Skin epidermis (tissue), 12 donors: Measurements from ENCODE around the gene MOSPD3.

ENCODE experiments used
- H3K27ac ChIP-seq, 21 experiments: fragments of 200-600 bp; sonication (generic) in 11 of 21; one replicate each; pipeline ENCODE4 v1.5.0; 2020; ENCODE audit warnings: mild to moderate bottlenecking in 3 of 21, inconsistent platforms in 2 of 21, moderate library complexity in 2 of 21
- H3K4me3 ChIP-seq, 7 experiments: fragments of 200-600 bp; sonication (generic) in 2 of 7; one replicate each; pipeline ENCODE4 v1.5.0; 2020; ENCODE audit warnings: inconsistent platforms in 2 of 7, mild to moderate bottlenecking in 2 of 7, moderate library complexity in 1 of 7

The MOSPD3 gene

DNA sequence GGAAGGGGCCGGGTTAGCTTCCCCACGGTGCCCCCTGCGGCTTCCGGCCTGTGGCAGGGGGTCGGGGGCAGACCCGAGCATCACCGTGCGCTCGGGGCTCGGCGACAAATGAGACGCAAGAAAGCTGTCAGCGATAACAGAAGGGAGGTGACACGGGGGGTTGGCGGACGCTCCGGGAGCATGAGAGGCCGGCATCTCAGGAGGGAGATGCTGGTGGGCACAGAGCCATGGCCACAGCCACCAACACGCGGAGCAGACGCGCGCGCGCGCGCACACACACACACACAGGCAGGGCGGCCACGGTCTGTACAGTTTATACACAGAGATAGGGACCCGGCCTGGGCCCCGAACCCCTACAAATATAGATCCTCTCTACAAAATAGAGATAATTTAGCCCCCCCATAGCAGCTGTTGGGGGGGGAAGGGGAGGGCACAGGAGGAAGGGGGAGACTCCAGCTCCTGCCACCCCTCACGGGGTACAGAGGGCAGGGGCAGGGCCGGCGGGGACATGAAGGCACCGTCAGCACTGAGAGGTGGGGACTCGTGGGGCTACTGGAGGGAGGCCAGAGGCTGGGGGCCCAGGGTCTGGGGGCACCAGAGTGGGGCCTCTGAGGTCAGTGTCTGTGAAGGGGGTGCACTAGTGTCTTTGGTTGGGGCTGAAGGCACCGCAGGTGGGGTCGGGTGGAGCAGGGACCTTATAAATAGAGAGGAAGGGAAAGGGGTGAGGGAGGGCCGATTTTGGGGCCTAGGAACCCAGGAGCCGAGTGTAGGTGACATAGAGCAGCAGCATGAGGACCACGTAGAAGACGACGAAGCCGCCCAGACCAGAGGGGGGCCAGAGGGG lies 37.8 kb upstream of the MOSPD3 start:
- H3K4me3 ChIP-seq = no peak overlapping the region
- no peak overlapping the region for H3K27ac ChIP-seq

- H3K27ac ChIP-seq = no peak overlapping the region
- H3K4me3 ChIP-seq = no peak overlapping the region
Measured at GRCh38 chr7:100575206-100575631, 37.1 kb upstream of the MOSPD3 start.

GRCh38 chr7:100575746-100576383 lies 36.5 kb upstream of the MOSPD3 start:
- H3K27ac ChIP-seq = no peak overlapping the region
- H3K4me3 ChIP-seq = no peak overlapping the region

- Histone ChIP-seq H3K4me3 (no peak overlapping the region), H3K27ac (no peak overlapping the region)
Measured at GRCh38 chr7:100576384-100576993, 35.9 kb upstream of the MOSPD3 start.

- H3K27ac ChIP-seq = no peak overlapping the region
Measured at GRCh38 chr7:100577103-100577502, 35.2 kb upstream of the MOSPD3 start.

GRCh38 chr7:100577507-100577906 lies 34.8 kb upstream of the MOSPD3 start:
- H3K27ac ChIP-seq = no peak overlapping the region
- no peak overlapping the region for H3K4me3 ChIP-seq

More at GRCh38 chr7:100577103-100577502, 35.2 kb upstream of the MOSPD3 start:
- H3K4me3 ChIP-seq = no peak overlapping the region

DNA sequence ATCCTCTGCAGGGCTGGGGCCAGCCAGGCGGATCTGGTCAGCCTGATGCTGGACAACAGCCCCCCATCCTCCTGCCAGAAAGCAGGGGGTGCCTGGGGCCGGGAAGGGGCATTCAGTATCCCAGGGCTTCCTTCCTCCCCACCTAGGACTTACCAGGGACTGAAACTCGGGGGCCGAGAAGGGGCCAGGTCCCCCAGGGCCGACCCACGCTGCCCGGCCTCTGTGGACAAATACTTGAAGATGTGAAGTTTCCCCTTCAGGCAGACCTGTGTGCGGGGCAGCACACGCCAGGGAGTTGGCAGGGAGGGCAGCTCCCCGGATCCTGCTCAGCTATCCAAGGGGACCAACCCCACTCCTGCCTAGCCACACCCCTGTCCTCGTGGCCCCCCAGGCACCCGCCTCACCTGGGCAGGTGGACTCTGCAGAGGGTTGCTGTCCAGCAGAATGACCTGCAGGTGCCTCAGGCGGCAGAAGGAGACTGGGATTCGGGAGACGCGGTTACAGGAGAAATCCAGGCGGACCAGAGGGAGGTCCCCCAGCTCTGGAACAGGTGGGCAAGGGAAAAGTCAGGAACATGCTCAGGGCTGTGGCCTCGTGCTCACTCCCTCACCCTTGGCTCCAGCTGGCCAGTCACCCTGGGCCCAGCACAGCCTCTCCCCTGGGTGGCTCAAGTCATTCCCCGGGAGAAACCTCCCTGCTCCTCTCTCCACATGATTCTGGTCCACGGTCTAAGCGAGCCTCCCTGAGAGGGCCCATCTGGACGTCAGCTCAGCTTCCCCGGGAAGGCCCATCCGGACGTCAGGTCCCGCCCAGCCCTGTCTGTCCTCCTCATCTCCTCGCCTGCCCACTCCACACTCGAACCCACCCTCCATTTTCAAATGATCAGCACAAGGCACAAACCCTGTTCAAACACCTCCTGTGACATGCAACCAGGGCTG lies 33.8 kb upstream of the MOSPD3 start:
- H3K27ac ChIP-seq = no peak overlapping the region
- H3K4me3 ChIP-seq = no peak overlapping the region

DNA sequence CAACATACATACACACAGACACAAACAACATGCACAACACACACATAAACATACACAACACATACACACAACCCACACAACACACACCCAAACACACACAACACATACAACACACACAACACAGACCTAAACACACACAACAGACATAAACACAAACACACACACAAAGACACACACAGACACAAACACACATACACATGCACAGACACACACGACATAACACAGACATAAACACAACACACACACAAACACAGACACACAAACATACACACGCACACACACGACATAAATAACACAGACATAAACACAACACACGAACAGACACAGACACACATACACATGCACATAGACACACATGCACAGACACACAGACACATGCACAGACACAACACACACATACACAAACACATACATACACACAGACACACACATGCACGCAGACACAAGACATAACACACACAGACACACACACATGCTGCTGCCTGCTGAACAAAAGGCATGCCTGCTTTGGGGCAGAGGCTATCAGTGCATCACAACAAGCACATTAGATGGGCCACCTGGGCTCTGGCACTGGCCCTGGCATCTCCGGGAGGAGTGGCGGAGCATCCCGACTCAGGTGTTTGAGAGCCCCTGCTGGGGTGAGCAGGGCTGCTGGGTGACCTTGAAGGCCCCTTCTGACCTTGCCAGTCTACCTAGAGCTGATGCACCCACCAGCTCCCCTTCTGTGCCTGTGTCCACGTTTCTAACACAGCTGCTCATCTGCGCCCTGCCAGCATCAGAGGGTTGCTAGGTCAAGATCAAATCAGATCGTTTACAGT lies 31.7 kb upstream of the MOSPD3 start:
- H3K4me3 ChIP-seq = no peak overlapping the region
- no peak overlapping the region for H3K27ac ChIP-seq

DNA sequence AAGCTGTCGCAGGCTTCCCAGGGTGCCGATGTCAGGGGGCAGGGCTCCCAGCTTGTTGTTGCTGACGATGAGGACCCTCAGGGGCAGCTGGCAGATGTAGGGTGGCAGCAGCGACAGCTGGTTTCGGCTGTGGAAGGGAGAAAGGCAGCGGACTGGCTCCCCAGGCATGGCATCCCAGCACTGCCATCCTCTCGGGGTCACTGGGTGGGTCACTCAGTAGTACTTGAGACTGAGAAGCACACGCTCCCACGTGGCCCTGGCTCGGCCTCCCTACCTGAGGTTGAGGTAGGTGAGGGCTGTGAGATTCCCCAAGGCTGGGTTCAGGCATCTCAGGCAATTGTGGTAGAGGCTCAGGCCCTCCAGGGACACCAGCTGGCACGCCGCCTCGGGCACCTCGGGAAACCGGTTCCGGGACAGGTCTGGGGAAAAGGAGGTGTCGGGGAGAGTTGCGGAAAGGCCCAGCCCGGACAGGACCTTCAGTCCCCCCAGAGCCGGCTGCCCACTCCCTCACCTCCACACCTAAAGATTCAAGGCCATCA lies 30.2 kb upstream of the MOSPD3 start:
- Histone ChIP-seq H3K27ac (peak overlapping the region in 12 of 21 experiments; percentile 3 to 98 (median 95)), H3K4me3 (no peak overlapping the region)

- no peak overlapping the region for H3K4me3 ChIP-seq
- peak overlapping the region in 20 of 21 experiments; percentile 3 to 99 (median 95) for H3K27ac ChIP-seq
Measured at GRCh38 chr7:100582650-100583049, 29.7 kb upstream of the MOSPD3 start.

DNA sequence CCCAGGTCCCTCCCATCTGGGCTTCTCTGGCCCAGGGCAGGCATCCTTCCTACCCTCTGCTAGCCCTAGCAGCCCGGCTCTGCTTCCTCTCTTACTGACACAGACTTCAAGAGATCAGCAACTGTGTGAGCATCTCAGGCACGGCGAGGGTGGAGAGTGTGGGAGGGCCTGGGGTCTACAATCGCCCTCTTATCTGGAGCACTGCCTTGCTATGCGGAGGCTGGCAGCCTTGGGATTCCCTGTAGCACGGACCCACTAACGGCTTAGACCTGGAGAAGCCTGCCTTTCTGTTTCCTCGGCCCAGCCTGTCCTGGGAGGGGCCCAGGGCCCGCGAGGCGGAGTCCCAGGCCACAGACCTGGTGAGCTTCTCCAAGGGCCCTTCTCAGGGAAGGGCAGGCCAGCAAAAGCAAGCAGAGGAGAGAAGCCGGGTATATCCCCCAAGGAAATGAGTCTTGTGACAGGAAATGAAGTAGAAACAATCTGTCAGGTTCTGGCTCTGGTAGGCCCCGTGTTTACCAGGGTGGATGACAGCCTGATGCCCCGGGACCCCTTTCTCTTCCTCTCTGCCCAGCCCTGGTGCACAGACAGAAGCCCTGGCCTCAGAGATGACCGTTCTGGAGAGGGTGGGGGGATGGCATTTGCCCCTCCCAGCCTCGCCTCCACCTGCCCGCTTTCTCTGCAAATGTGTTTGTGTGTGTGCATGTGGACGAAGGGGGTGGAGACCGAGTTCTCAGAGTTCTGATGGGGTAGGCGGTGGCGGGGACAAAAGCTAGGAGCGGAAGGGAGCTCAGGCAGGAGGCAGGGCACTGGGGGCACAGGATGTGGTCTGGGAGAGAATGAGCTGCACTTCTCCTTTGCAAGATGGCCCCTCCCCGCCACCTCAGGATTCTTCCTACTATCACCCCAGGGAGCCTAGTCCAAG lies 28.9 kb upstream of the MOSPD3 start:
- Histone ChIP-seq H3K27ac (peak overlapping the region; percentile 31 to 99 (median 95)), H3K4me3 (peak overlapping the region in 6 of 7 experiments; percentile 79 to 100 (median 84))

DNA sequence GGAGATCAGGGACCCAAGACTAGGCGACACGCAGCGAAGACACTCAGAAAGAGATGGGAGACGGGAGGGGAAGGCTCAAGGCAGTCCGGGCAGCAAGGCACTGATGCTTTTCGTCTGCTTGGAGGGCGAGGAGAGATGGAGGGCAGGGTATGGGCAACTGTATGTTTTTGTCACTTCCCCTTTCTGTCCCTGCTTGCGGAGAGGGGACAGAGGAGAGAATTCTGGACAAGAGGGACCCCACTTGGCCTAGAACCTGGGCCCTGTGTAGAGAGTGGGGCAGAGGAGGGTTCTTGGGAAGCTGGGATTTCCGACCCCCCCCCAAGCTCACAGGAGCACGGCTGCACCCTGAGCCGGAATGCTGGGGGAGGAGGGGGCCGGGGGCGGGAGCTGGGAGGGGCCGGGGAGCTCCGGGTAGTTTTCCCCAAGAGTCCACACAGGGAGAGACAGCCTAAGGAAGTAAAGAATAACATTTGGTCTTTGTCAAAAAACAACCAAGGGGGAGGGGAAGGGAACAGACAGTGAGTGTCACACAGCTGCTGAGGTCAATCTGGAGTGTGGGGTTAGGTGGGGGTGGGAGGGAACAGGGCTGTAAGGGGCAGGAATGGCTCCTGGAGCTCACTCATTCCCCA lies 28.2 kb upstream of the MOSPD3 start:
- H3K4me3 ChIP-seq = peak overlapping the region; percentile 79 to 100 (median 84)
- H3K27ac ChIP-seq = peak overlapping the region; percentile 31 to 99 (median 95)

DNA sequence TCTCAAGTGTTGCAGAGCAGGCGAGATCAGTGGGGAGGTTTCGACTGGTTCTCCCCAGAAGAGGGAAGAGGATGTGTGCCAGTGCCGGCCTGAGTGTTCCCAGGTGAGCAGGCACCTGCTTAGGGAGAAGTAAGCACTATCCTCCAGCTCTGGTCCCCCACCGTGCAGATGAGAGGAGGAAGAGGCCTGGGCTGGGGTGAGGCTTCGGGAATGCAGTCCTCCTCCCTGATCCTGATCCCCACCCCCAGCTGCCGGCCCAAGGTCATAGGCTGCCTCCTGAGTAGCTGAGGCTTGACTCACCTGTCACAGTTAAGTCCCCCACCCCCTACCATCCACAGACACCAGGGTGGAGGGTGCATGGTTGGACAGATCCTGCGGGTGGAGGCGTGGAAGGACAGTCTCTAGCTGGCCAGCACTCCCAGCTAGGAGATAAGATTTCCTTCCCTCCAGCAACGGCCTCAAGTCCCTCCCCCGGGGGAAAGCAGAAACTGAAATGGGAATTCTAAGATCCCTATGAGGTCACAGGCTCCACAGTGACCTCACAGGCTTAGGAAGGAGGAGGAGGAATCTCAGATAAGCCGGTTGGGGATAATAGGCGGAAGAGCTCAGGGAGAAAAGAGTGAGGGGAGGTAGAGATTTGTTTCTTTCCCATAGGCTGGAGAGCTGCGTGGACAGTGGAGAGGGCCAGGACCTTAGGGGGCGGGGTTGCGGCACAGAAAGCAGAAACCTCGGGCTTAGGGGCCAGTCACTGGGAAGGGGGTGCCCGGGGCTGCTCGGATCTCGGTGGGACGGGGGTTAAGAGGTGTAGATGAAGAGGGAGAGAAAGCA lies 27.4 kb upstream of the MOSPD3 start:
- H3K4me3 ChIP-seq = peak overlapping the region; percentile 79 to 100 (median 84)
- peak overlapping the region in 20 of 21 experiments; percentile 86 to 99 (median 96) for H3K27ac ChIP-seq

- Histone ChIP-seq H3K4me3 (peak within 1 kb of the TSS; percentile 79 to 100 (median 84)), H3K27ac (peak within 1 kb of the TSS; percentile 86 to 99 (median 95))
Measured at GRCh38 chr7:100585511-100586265, 26.7 kb upstream of the MOSPD3 start, which contains the start of gene LRCH4. TSS of gene LRCH4 (minus strand) at chr7:100586129. CDS start at chr7:100586100, 29 bp downstream.
